A549 (cell line): ENCODE measurements around the gene CDKN1C. TPM values are rescaled to one million over a fixed set of nuclear protein-coding genes. Genes with fewer than 3 reads are reported as not detected.

Experiments used
- ATAC-seq, 2 experiments: fragments of 200-7000 bp in 1 of 2; fragments of >200 bp in 1 of 2; cut with Nextera tagmentation in 1 of 2; cut with Tn5 transposase in 1 of 2; 3 replicates each; pipeline versions ENCODE4 v1.8.0 to v1.9.1; 2018 to 2020; ENCODE audit warnings: mild to moderate bottlenecking in 1 of 2, moderate library complexity in 1 of 2
- CTCF ChIA-PET: fragments of 300-600 bp; sonication (Branson Sonifier 250); formaldehyde crosslinking; extraction: SDS; loops from one replicate; lab custom pipeline; 2021; ENCODE audit warnings: antibody characterized with exemption, inconsistent platforms; lab: Yijun Ruan, JAX
- POLR2A ChIA-PET: fragments of 350-600 bp; formaldehyde crosslinking; extraction: SDS; loops from one replicate; lab custom pipeline; 2021; ENCODE audit warnings: antibody characterized with exemption, inconsistent platforms; lab: Yijun Ruan, JAX
- DNase-seq, 2 experiments: peaks; one replicate each; pipeline versions ENCODE4 v3.0.0 to v3.0.0-alpha.2; 2011 to 2016; ENCODE audit warnings: low read depth in 1 of 2, low spot score in 1 of 2
- FAIRE-seq: peaks from 2 replicates; lab custom pipeline; 2011; peaks lifted over from hg19 to GRCh38; lab: Jason Lieb, UNC
- H3K27ac ChIP-seq, 2 experiments: fragments of >200 bp; sonication (Bioruptor Twin); formaldehyde crosslinking; 3 replicates each; pipeline ENCODE4 v1.5.1; 2016 to 2017
- H3K4me1 ChIP-seq: fragments of >200 bp; sonication (Bioruptor Twin); formaldehyde crosslinking; 3 replicates; pipeline ENCODE4 v1.6.1; 2016
- H3K4me2 ChIP-seq: fragments of >200 bp; sonication (Bioruptor Twin); formaldehyde crosslinking; 3 replicates; pipeline ENCODE4 v1.6.1; 2016
- H3K4me3 ChIP-seq: fragments of >200 bp; sonication (Bioruptor Twin); formaldehyde crosslinking; 3 replicates; pipeline ENCODE4 v1.5.1; 2016
- H3K9me3 ChIP-seq: fragments of >200 bp; sonication (Bioruptor Twin); formaldehyde crosslinking; 3 replicates; pipeline ENCODE4 v1.6.1; 2016
- ATOH8 ChIP-seq: fragments of 250-450 bp; sonication (Bioruptor Pico); IDR thresholded peaks from 2 replicates; pipeline ENCODE4 v1.5.0; 2020; ENCODE audit warnings: low read depth, mild to moderate bottlenecking, moderate library complexity
- E2F6 ChIP-seq: IDR thresholded peaks from 2 replicates; pipeline ENCODE4 v1.6.1; 2012; ENCODE audit warnings: low read depth, borderline replicate concordance
- ESRRA ChIP-seq: fragments of 150-350 bp; IDR thresholded peaks from 2 replicates; pipeline ENCODE4 v1.6.1; 2014; ENCODE audit warnings: mild to moderate bottlenecking, low read length, borderline replicate concordance
- FOSL2 ChIP-seq, 2 experiments: fragments of 450-650 bp in 1 of 2; fragments of >200 bp in 1 of 2; sonication (Bioruptor Twin) in 1 of 2; formaldehyde crosslinking; IDR thresholded peaks; 2 replicates each; pipeline versions ENCODE4 v1.5.0 to v1.6.1; 2016 to 2020; ENCODE audit warnings: mild to moderate bottlenecking in 1 of 2, moderate library complexity in 1 of 2
- HOXB13 ChIP-seq: fragments of 250-450 bp; sonication (Bioruptor Pico); IDR thresholded peaks from 2 replicates; pipeline ENCODE4 v1.5.0; 2020; ENCODE audit warnings: low read depth, mild to moderate bottlenecking, moderate library complexity
- JUN ChIP-seq, 2 experiments: fragments of >200 bp; sonication (Bioruptor Twin); formaldehyde crosslinking; IDR thresholded peaks; 2 replicates in 1 of 2; 3 replicates in 1 of 2; pipeline ENCODE4 v1.6.1; 2016 to 2017
- MAFK ChIP-seq: fragments of 450-650 bp; IDR thresholded peaks from 2 replicates; pipeline ENCODE4 v1.6.1; 2014; ENCODE audit not compliant: partially characterized antibody
- MYC ChIP-seq: IDR thresholded peaks from 2 replicates; pipeline ENCODE4 v1.6.1; 2012; ENCODE audit warnings: mild to moderate bottlenecking, inconsistent platforms, low read length, improper control_type of control experiment, borderline replicate concordance
- NFE2L2 ChIP-seq: fragments of 150-350 bp; conservative IDR thresholded peaks from 2 replicates; pipeline ENCODE4 v1.6.1; 2014; ENCODE audit warnings: low read length
- PHF8 ChIP-seq: fragments of 200-600 bp; sonication (generic); IDR thresholded peaks from 2 replicates; pipeline ENCODE4 v1.6.1; 2016; ENCODE audit warnings: low read depth, mild to moderate bottlenecking, antibody characterized with exemption, moderate library complexity, borderline replicate concordance
- WGBS: methylation state at CpG from one replicate; pipeline ENCODE4 v1.1.6; 2017; ENCODE audit errors: missing lambda C conversion rate; 5-methylcytosine and 5-hydroxymethylcytosine counted together
- polyA plus RNA-seq, 4 experiments: library from polyadenylated mRNA; depleted of rRNA in 3 of 4; stranded (reverse); fragments of >200 nt; fragmentation: RNase III in 1 of 4; extraction: RNeasy Plus Mini Kit Qiagen cat#74134 plus additional on column Dnase treatment in 1 of 4; gene quantifications; 2 replicates in 3 of 4; 3 replicates in 1 of 4; pipeline ENCODE4 v1.2.3, GENCODE V29; 2011 to 2017
- small RNA-seq, 6 experiments: library from RNA; depleted of rRNA; stranded (forward); fragments of <200 nt; gene quantifications; one replicate each; pipeline ENCODE3, GENCODE V24; 2012

Gene CDKN1C
- polyA plus RNA-seq, 2 of the 4 experiments (the other 2 are of a cell fraction), result 0.30 to 0.41 TPM

- WGBS, result 78% methylated on average over 12 of the region's 19 CpGs
- H3K27ac ChIP-seq, result no peak overlapping the region
- no peaks in the 10 kb centered on the region; the same call in 2 of the 3 replicates for H3K4me1 ChIP-seq
- ATAC-seq (no peak), DNase-seq (no peak), FAIRE-seq (no peak)
- no peak overlapping the region for H3K4me3 ChIP-seq
- ChIA-PET CTCF (no interaction called here), POLR2A (no interaction called here)
- TF ChIP-seq JUN (IDR thresholded peaks at IDR 0.05), result no peak
- no peak for TF ChIP-seq ESRRA
- TF ChIP-seq ATOH8, result no peak
- TF ChIP-seq PHF8, result no peak
- TF ChIP-seq HOXB13 (CRISPR knock-in tag), result no peak
- TF ChIP-seq NFE2L2, result no peak
- no peak for TF ChIP-seq FOSL2 (IDR thresholded peaks at IDR 0.05)
- TF ChIP-seq FOSL2 (CRISPR knock-in tag; IDR thresholded peaks at IDR 0.05), result no peak
- TF ChIP-seq MAFK, result no peak
- TF ChIP-seq E2F6, result no peak
- TF ChIP-seq MYC, result no peak
- peaks cover 7% of the 10 kb centered on the region for H3K9me3 ChIP-seq
- H3K4me2 ChIP-seq, result no peak overlapping the region
Measured at GRCh38 chr11:2833716-2834502, 51.7 kb downstream of the CDKN1C start.

Small RNA genes lying within 50 kb of the gene (small RNA-seq; reads per million reads assigned to genes)
- 0 reads per million in 6 experiments for gene AC013791.1

Other genes starting within 250 kb of the CDKN1C start
- 0.13 and 0.19 TPM in 2 replicates for gene KCNQ1OT1, start 185.8 kb downstream of the CDKN1C start, polyA plus RNA-seq (2011; rRNA removed)
- 0.03 to 0.04 TPM (median 0.03 TPM) in 3 replicates for gene KCNQ1OT1, start 185.8 kb downstream of the CDKN1C start, polyA plus RNA-seq (2017; fragmentation: RNase III; extraction: RNeasy Plus Mini Kit Qiagen cat#74134 plus additional on column Dnase treatment)
- gene PHLDA2, start 43.6 kb upstream of the CDKN1C start, polyA plus RNA-seq (2011; rRNA removed), result 6.3 and 7.0 TPM in 2 replicates
- gene PHLDA2, start 43.6 kb upstream of the CDKN1C start, polyA plus RNA-seq (2017; fragmentation: RNase III; extraction: RNeasy Plus Mini Kit Qiagen cat#74134 plus additional on column Dnase treatment), result 43.6 to 49.6 TPM (median 47.6 TPM) in 3 replicates
- 128 and 148 TPM in 2 replicates for gene NAP1L4, start 106.6 kb upstream of the CDKN1C start, polyA plus RNA-seq (2011; rRNA removed)
- gene NAP1L4, start 106.6 kb upstream of the CDKN1C start, polyA plus RNA-seq (2017; fragmentation: RNase III; extraction: RNeasy Plus Mini Kit Qiagen cat#74134 plus additional on column Dnase treatment), result 129 to 134 TPM (median 132 TPM) in 3 replicates
- gene CARS1, start 171.6 kb upstream of the CDKN1C start, polyA plus RNA-seq (2011; rRNA removed), result 109 and 130 TPM in 2 replicates
- gene CARS1, start 171.6 kb upstream of the CDKN1C start, polyA plus RNA-seq (2017; fragmentation: RNase III; extraction: RNeasy Plus Mini Kit Qiagen cat#74134 plus additional on column Dnase treatment), result 52.7 to 56.3 TPM (median 56.2 TPM) in 3 replicates